H9 (cell line): ENCODE measurements around the gene NID1. TPM values are rescaled to one million over a fixed set of nuclear protein-coding genes. Genes with fewer than 3 reads are reported as not detected.

Experiments
- DNase-seq: peaks from one replicate; pipeline ENCODE4 v3.0.0-alpha.2; 2017
- H2AFZ ChIP-seq: one replicate; pipeline ENCODE4 v1.6.1; 2013; ENCODE audit warnings: mild to moderate bottlenecking, low read length, control low read depth, moderate library complexity
- H2AK5ac ChIP-seq: 2 replicates; pipeline ENCODE4 v1.6.1; 2013; ENCODE audit warnings: low read length, control low read depth, mixed read lengths; ENCODE audit not compliant: insufficient read length
- H2BK120ac ChIP-seq: one replicate; pipeline ENCODE4 v1.6.1; 2013; ENCODE audit warnings: low read depth, mild to moderate bottlenecking, low read length, control low read depth, inconsistent platforms; ENCODE audit not compliant: poor library complexity, severe bottlenecking
- H2BK12ac ChIP-seq: 2 replicates; pipeline ENCODE4 v1.6.1; 2013; ENCODE audit warnings: low read length, control low read depth, mixed read lengths, low read depth; ENCODE audit not compliant: insufficient read length
- H2BK15ac ChIP-seq: 2 replicates; pipeline ENCODE4 v1.6.1; 2013; ENCODE audit warnings: low read depth, low read length, control low read depth
- H2BK20ac ChIP-seq: one replicate; pipeline ENCODE4 v1.6.1; 2013; ENCODE audit warnings: low read depth, mild to moderate bottlenecking, low read length, control low read depth, inconsistent platforms; ENCODE audit not compliant: poor library complexity, severe bottlenecking
- H2BK5ac ChIP-seq: 2 replicates; pipeline ENCODE4 v1.6.1; 2013; ENCODE audit warnings: low read length, control low read depth, mixed read lengths; ENCODE audit not compliant: insufficient read length
- H3K14ac ChIP-seq: 2 replicates; pipeline ENCODE4 v1.6.1; 2013; ENCODE audit warnings: low read length, control low read depth; ENCODE audit not compliant: insufficient read depth
- H3K18ac ChIP-seq: 2 replicates; pipeline ENCODE4 v1.6.1; 2013; ENCODE audit warnings: low read depth, mild to moderate bottlenecking, mixed read lengths, low read length, control low read depth; ENCODE audit not compliant: insufficient read length
- H3K23ac ChIP-seq: 2 replicates; pipeline ENCODE4 v1.6.1; 2013; ENCODE audit warnings: low read length, control low read depth, mixed read lengths, low read depth; ENCODE audit not compliant: insufficient read length
- H3K23me2 ChIP-seq: 2 replicates; pipeline ENCODE4 v1.6.1; 2013; ENCODE audit warnings: low read depth, mild to moderate bottlenecking, mixed read lengths, low read length, control low read depth; ENCODE audit not compliant: insufficient read length, poor library complexity, severe bottlenecking
- H3K27ac ChIP-seq: 2 replicates; pipeline ENCODE4 v1.5.1; 2013; ENCODE audit warnings: low read length, control low read depth, mixed read lengths, low read depth; ENCODE audit not compliant: insufficient read length
- H3K27me3 ChIP-seq: 2 replicates; pipeline ENCODE4 v1.6.1; 2013; ENCODE audit warnings: low read length, control low read depth, inconsistent platforms; ENCODE audit not compliant: insufficient read depth
- H3K4ac ChIP-seq: 2 replicates; pipeline ENCODE4 v1.6.1; 2013; ENCODE audit warnings: low read depth, mild to moderate bottlenecking, control low read depth, inconsistent platforms, low read length, moderate library complexity
- H3K4me1 ChIP-seq: 2 replicates; pipeline ENCODE4 v1.6.1; 2013; ENCODE audit warnings: low read length, control low read depth, inconsistent platforms; ENCODE audit not compliant: insufficient read depth
- H3K4me2 ChIP-seq: 2 replicates; pipeline ENCODE4 v1.6.1; 2013; ENCODE audit warnings: low read length, control low read depth, mixed read lengths; ENCODE audit not compliant: insufficient read length, insufficient read depth
- H3K56ac ChIP-seq: 2 replicates; pipeline ENCODE4 v1.6.1; 2013; ENCODE audit warnings: low read depth, mild to moderate bottlenecking, mixed read lengths, low read length, control low read depth; ENCODE audit not compliant: insufficient read length
- H3K79me1 ChIP-seq: 2 replicates; pipeline ENCODE4 v1.6.1; 2013; ENCODE audit warnings: low read depth, mild to moderate bottlenecking, moderate library complexity, low read length, control low read depth, inconsistent platforms; ENCODE audit not compliant: insufficient read depth, poor library complexity, severe bottlenecking
- H3K79me2 ChIP-seq: 2 replicates; pipeline ENCODE4 v1.6.1; 2013; ENCODE audit warnings: low read length, control low read depth, inconsistent platforms; ENCODE audit not compliant: insufficient read depth
- H3K9ac ChIP-seq: 2 replicates; pipeline ENCODE4 v1.6.1; 2013; ENCODE audit warnings: low read length, control low read depth, mixed read lengths; ENCODE audit not compliant: insufficient read length; ENCODE audit errors: extremely low read depth
- H3K9me3 ChIP-seq: one replicate; pipeline ENCODE4 v1.6.1; 2013; ENCODE audit warnings: low read depth, low read length, inconsistent platforms; ENCODE audit not compliant: control insufficient read depth
- H3T11ph ChIP-seq: one replicate; pipeline ENCODE4 v1.6.1; 2013; ENCODE audit warnings: mild to moderate bottlenecking, low read length, control low read depth, inconsistent platforms
- H4K20me1 ChIP-seq: one replicate; pipeline ENCODE4 v1.6.1; 2013; ENCODE audit not compliant: control insufficient read depth, insufficient read length, insufficient read depth
- H4K5ac ChIP-seq: 2 replicates; pipeline ENCODE4 v1.6.1; 2013; ENCODE audit warnings: low read depth, mild to moderate bottlenecking, mixed read lengths, low read length, control low read depth; ENCODE audit not compliant: insufficient read length
- H4K8ac ChIP-seq: replicated peaks from 2 replicates; pipeline ENCODE4 v1.6.1; 2013; ENCODE audit warnings: low read length, control low read depth, mixed read lengths, low read depth; ENCODE audit not compliant: insufficient read length
- H4K91ac ChIP-seq: 2 replicates; pipeline ENCODE4 v1.6.1; 2013; ENCODE audit warnings: low read depth, mild to moderate bottlenecking, moderate library complexity, mixed read lengths, low read length, control low read depth; ENCODE audit not compliant: insufficient read length
- H3K27ac Mint-ChIP-seq, 3 experiments: 2 replicates in 2 of 3; 3 replicates in 1 of 3; pipeline ENCODE4 v1.8.0; 2020 to 2021; ENCODE audit warnings: mixed read lengths in 3 of 3, mild to moderate bottlenecking in 1 of 3, moderate library complexity in 1 of 3
- H3K27me3 Mint-ChIP-seq: 2 replicates; pipeline ENCODE4 v1.8.0; 2021; ENCODE audit warnings: low read depth, mild to moderate bottlenecking, moderate library complexity, mixed read lengths
- H3K36me3 Mint-ChIP-seq, 3 experiments: 2 replicates in 2 of 3; 3 replicates in 1 of 3; pipeline ENCODE4 v1.8.0; 2020 to 2021; ENCODE audit warnings: low read depth in 3 of 3, mixed read lengths in 3 of 3; ENCODE audit not compliant: insufficient read depth in 1 of 3
- H3K4me1 Mint-ChIP-seq, 2 experiments: 2 replicates each; pipeline ENCODE4 v1.8.0; 2020; ENCODE audit warnings: mixed read lengths in 2 of 2
- H3K4me3 Mint-ChIP-seq, 2 experiments: 2 replicates in 1 of 2; 3 replicates in 1 of 2; pipeline ENCODE4 v1.8.0; 2020 to 2021; ENCODE audit warnings: mild to moderate bottlenecking in 2 of 2, mixed read lengths in 2 of 2, moderate library complexity in 1 of 2
- H3K9me3 Mint-ChIP-seq, 2 experiments: 2 replicates in 1 of 2; 3 replicates in 1 of 2; pipeline ENCODE4 v1.8.0; 2020; ENCODE audit warnings: mild to moderate bottlenecking in 2 of 2, mixed read lengths in 2 of 2, moderate library complexity in 1 of 2
- CTCF ChIP-seq: fragments of 200-600 bp; sonication (generic); conservative IDR thresholded peaks from 3 replicates; pipeline ENCODE4 v1.8.0; 2021; ENCODE audit warnings: antibody characterized with exemption, mild to moderate bottlenecking
- WGBS: extraction: QIAGEN DNeasy Blood & Tissue Kit; methylation state at CpG from one replicate; pipeline ENCODE4 v1.1.7; 2013; ENCODE audit warnings: missing lambda C conversion rate, low lambda C conversion rate, mixed read lengths; ENCODE audit not compliant: insufficient read length; ENCODE audit errors: extremely low coverage; 5-methylcytosine and 5-hydroxymethylcytosine counted together
- total RNA-seq: library from RNA; stranded (reverse); gene quantifications from 2 replicates; pipeline ENCODE4 v1.2.1, GENCODE V29; 2021

The NID1 gene
- total RNA-seq, 1 experiment from 2014 or later, result 28.5 TPM

- Histone ChIP-seq H2BK15ac (no peak overlapping the region), H2AFZ (no peak overlapping the region), H4K20me1 (no peaks in the 10 kb centered on the region), H2BK120ac (no peak overlapping the region), H3K23me2 (no peaks in the 10 kb centered on the region), H3K4me2 (no peak overlapping the region), H2BK12ac (no peak overlapping the region), H4K8ac (no peak overlapping the region), H3K23ac (no peak overlapping the region), H3K18ac (no peak overlapping the region), H2BK20ac (no peak overlapping the region), H2AK5ac (no peak overlapping the region), H4K91ac (no peak overlapping the region), H3K14ac (no peak overlapping the region), H3T11ph (no peak overlapping the region), H3K9ac (no peak overlapping the region), H3K79me2 (no peaks in the 10 kb centered on the region), H3K4me1 (no peaks in the 10 kb centered on the region), H3K79me1 (no peaks in the 10 kb centered on the region), H3K27ac (no peak overlapping the region), H4K5ac (no peak overlapping the region), H3K27me3 (no peaks in the 10 kb centered on the region), H2BK5ac (no peak overlapping the region), H3K9me3 (no peaks in the 10 kb centered on the region), H3K56ac (no peak overlapping the region), H3K4ac (no peak overlapping the region)
- no peak for DNase-seq
- no peak for TF ChIP-seq CTCF
- no peak overlapping the region for H3K4me3 Mint-ChIP-seq
- no peaks in the 10 kb centered on the region for H3K9me3 Mint-ChIP-seq
- H3K27me3 Mint-ChIP-seq, result no peaks in the 10 kb centered on the region; the same call in 1 of the 2 replicates
- H3K36me3 Mint-ChIP-seq, result no peaks in the 10 kb centered on the region
- H3K27ac Mint-ChIP-seq, result no peak overlapping the region
- WGBS, result no CpG with 5 or more reads among the region's 17 CpGs
- no peaks in the 10 kb centered on the region for H3K4me1 Mint-ChIP-seq
Measured at GRCh38 chr1:236111527-236112331, 46.8 kb upstream of the NID1 start.
